Retinal pigment epithelial cell (primary cell): ENCODE measurements around the gene DGAT2.

Source experiments
- DNase-seq: peaks from one replicate; pipeline ENCODE4 v3.0.0-alpha.2; 2010; ENCODE audit warnings: low read depth
- H3K4me3 ChIP-seq: 2 replicates; pipeline ENCODE4 v1.5.1; 2011; ENCODE audit warnings: mild to moderate bottlenecking, low read length, control low read depth, moderate library complexity
- CTCF ChIP-seq: conservative IDR thresholded peaks from 2 replicates; pipeline ENCODE4 v1.5.1; 2011; ENCODE audit warnings: low read depth, low read length, control low read depth, inconsistent platforms

Gene DGAT2

GRCh38 chr11:75841739-75842138 is 73.2 kb downstream of the DGAT2 start:
- DNase-seq: no peak
- TF ChIP-seq CTCF: no peak
- no peak overlapping the region for H3K4me3 ChIP-seq

DNA sequence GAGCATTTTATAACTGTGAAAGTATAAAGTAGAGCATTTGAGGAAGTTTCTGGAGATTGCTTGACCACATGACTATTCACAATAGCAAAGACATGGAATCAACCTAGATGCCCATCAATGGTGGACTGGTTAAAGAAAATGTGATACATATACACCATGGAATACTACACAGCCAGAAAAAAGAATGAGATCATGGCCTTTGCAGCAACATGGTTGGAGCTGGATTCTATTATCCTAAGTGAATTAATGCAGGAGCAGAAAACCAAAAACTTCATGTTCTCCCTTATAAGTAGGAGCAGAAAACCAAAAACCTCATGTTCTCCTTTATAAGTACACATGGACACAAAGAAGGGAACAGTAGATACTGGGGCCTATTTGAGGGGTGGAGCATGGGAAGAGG is 76.7 kb downstream of the DGAT2 start:
- no peak for TF ChIP-seq CTCF
- no peak overlapping the region for H3K4me3 ChIP-seq
- DNase-seq: no peak

DNA sequence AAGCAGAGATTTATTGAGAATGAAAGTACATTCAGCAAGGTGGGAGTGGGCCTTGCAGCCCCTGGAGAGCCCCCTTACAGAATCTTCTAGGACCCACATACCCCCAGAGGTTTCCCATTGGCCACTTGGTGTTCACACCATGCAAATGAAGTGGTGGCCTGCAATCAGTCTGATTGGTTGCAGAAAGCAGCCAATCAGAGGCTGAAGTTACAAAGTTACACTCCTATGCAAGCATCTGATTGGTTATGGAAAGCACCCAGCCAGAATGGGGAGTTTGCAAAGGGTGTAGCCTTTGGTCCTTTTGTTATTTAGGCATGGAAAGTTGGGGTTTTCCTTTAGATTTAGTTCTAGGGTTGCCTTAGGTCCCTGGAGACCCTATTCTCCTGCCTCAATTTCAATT is 81.3 kb downstream of the DGAT2 start:
- no peak for DNase-seq
- no peak for TF ChIP-seq CTCF
- H3K4me3 ChIP-seq: no peak overlapping the region

GRCh38 chr11:75850787-75851186 is 82.2 kb downstream of the DGAT2 start:
- no peak overlapping the region for H3K4me3 ChIP-seq
- no peak for TF ChIP-seq CTCF
- DNase-seq: peak; percentile 63
